ENCODE measurements around the gene ADAMTSL3. TPM values are rescaled to one million over a fixed set of nuclear protein-coding genes. Genes with fewer than 3 reads are reported as not detected.

ADAMTSL3 gene
- polyA plus RNA-seq, 1 of the 3 experiments (the other 2 are of a cell fraction): 0.02 TPM

DNA sequence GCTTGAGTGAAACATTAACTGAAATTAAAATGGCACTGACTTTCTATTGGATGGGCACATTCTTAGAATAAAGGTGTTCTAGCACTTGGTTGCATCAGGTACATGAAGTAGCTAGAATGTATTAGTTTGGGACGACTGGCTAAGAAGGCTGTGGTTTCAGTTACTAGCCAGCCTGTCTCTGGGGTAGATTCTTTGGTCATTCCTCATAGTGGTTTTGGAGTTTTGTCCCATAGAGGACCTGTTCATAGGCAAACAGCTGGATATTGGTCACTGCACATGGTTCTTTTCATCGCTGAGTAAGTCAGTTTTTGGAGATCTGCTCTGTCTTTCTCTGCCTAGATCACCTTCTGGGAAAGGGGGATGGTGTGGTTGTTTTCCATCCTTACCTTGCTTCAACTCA lies 55.3 kb downstream of the ADAMTSL3 start:
- Histone ChIP-seq H2AFZ (ENCODE audit: low read depth) (no peak overlapping the region), H3K9me2 (no peaks in the 10 kb centered on the region), H4K20me1 (ENCODE audit: insufficient read depth) (no peaks in the 10 kb centered on the region), H3K4me3 (ENCODE audit: low read depth in 2 of 2, low read length in 1 of 2) (no peak overlapping the region), H3K4me2 (no peak overlapping the region), H3K79me2 (ENCODE audit: insufficient read depth) (no peaks in the 10 kb centered on the region), H3K27ac (ENCODE audit: low read depth in 2 of 2, low read length in 1 of 2) (no peak overlapping the region), H3K9me3 (no peaks in the 10 kb centered on the region), H3K36me3 (replicated peaks in 1 of 2; ENCODE audit: control insufficient read depth in 1 of 2, insufficient read depth in 2 of 2, low read length in 1 of 2) (no peaks in the 10 kb centered on the region), H3K4me1 (ENCODE audit: control insufficient read depth in 1 of 2, insufficient read depth in 2 of 2, low read depth in 1 of 2, low read length in 1 of 2) (no peaks in the 10 kb centered on the region), H3F3A (replicated peaks; ENCODE audit: insufficient read depth) (no peaks in the 10 kb centered on the region), H3K27me3 (ENCODE audit: insufficient read depth) (no peaks in the 10 kb centered on the region), H3K9ac (no peak overlapping the region)
- TF ChIP-seq, protein P1, sequence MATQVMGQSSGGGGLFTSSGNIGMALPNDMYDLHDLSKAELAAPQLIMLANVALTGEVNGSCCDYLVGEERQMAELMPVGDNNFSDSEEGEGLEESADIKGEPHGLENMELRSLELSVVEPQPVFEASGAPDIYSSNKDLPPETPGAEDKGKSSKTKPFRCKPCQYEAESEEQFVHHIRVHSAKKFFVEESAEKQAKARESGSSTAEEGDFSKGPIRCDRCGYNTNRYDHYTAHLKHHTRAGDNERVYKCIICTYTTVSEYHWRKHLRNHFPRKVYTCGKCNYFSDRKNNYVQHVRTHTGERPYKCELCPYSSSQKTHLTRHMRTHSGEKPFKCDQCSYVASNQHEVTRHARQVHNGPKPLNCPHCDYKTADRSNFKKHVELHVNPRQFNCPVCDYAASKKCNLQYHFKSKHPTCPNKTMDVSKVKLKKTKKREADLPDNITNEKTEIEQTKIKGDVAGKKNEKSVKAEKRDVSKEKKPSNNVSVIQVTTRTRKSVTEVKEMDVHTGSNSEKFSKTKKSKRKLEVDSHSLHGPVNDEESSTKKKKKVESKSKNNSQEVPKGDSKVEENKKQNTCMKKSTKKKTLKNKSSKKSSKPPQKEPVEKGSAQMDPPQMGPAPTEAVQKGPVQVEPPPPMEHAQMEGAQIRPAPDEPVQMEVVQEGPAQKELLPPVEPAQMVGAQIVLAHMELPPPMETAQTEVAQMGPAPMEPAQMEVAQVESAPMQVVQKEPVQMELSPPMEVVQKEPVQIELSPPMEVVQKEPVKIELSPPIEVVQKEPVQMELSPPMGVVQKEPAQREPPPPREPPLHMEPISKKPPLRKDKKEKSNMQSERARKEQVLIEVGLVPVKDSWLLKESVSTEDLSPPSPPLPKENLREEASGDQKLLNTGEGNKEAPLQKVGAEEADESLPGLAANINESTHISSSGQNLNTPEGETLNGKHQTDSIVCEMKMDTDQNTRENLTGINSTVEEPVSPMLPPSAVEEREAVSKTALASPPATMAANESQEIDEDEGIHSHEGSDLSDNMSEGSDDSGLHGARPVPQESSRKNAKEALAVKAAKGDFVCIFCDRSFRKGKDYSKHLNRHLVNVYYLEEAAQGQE (IDR thresholded peaks at IDR 0.05; ENCODE audit: low read depth, low read length): no peak
- TF ChIP-seq CTCF (IDR thresholded peaks at IDR 0.05) (no peak), IRF3 (IDR thresholded peaks at IDR 0.05; ENCODE audit: low read depth, low read length) (no peak), CHD2 (IDR thresholded peaks at IDR 0.05; ENCODE audit: low read length, partially characterized antibody) (no peak), RFX5 (IDR thresholded peaks at IDR 0.05; ENCODE audit: low read length) (no peak)
- TF ChIP-seq, protein P2, sequence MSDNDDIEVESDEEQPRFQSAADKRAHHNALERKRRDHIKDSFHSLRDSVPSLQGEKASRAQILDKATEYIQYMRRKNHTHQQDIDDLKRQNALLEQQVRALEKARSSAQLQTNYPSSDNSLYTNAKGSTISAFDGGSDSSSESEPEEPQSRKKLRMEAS (IDR thresholded peaks at IDR 0.05; ENCODE audit: low read depth): no peak
- 0% methylated on average over 2 of the region's 2 CpGs for WGBS (ENCODE audit: low lambda C conversion rate)
- ChIA-PET POLR2A (no interaction called here), CTCF (interaction anchor here (1.0 kb wide), 1 partner anchor 461 kb away, joined by 3 read pairs; no protein-coding TSS in a partner anchor)
- no peak for DNase-seq

- Histone ChIP-seq H3K4me3 (ENCODE audit: low read depth in 2 of 2, low read length in 1 of 2) (no peak overlapping the region), H2AFZ (ENCODE audit: low read depth) (no peak overlapping the region), H3K9ac (no peak overlapping the region), H3K9me2 (no peaks in the 10 kb centered on the region), H3K79me2 (ENCODE audit: insufficient read depth) (no peaks in the 10 kb centered on the region), H4K20me1 (ENCODE audit: insufficient read depth) (no peaks in the 10 kb centered on the region), H3K4me2 (no peak overlapping the region), H3K27ac (ENCODE audit: low read depth in 2 of 2, low read length in 1 of 2) (no peak overlapping the region), H3F3A (replicated peaks; ENCODE audit: insufficient read depth) (no peaks in the 10 kb centered on the region), H3K27me3 (ENCODE audit: insufficient read depth) (no peaks in the 10 kb centered on the region), H3K9me3 (no peaks in the 10 kb centered on the region), H3K36me3 (replicated peaks in 1 of 2; ENCODE audit: control insufficient read depth in 1 of 2, insufficient read depth in 2 of 2, low read length in 1 of 2) (no peaks in the 10 kb centered on the region), H3K4me1 (ENCODE audit: control insufficient read depth in 1 of 2, insufficient read depth in 2 of 2, low read depth in 1 of 2, low read length in 1 of 2) (no peaks in the 10 kb centered on the region)
- ChIA-PET CTCF (interaction anchor here (0.6 to 1.0 kb wide), 2 partner anchors 462 to 496 kb away, joined by 3 read pairs; no protein-coding TSS in a partner anchor), POLR2A (no interaction called here)
- WGBS (ENCODE audit: low lambda C conversion rate): 4% methylated on average over 3 of the region's 3 CpGs
- DNase-seq: no peak
- TF ChIP-seq TEAD4 (IDR thresholded peaks at IDR 0.05; ENCODE audit: borderline replicate concordance, insufficient read depth) (no peak), EP300 (IDR thresholded peaks at IDR 0.05; ENCODE audit: borderline replicate concordance in 1 of 2, low read depth in 1 of 2, low read length in 1 of 2) (no peak), SMC3 (IDR thresholded peaks at IDR 0.05; ENCODE audit: low read depth, low read length) (no peak), NRF1 (IDR thresholded peaks at IDR 0.05; ENCODE audit: low read depth, low read length) (no peak), POLR2AphosphoS5 (IDR thresholded peaks at IDR 0.05; ENCODE audit: low read depth, low read length) (no peak), CTCF (IDR thresholded peaks at IDR 0.05) (no peak), JUND (IDR thresholded peaks at IDR 0.05) (no peak), TCF12 (IDR thresholded peaks at IDR 0.05) (no peak), CHD2 (IDR thresholded peaks at IDR 0.05; ENCODE audit: low read length, partially characterized antibody) (no peak), FOSL2 (IDR thresholded peaks at IDR 0.05; ENCODE audit: borderline replicate concordance, low read depth) (no peak), TAF1 (IDR thresholded peaks at IDR 0.05; ENCODE audit: borderline replicate concordance, low read depth, low read length) (no peak)
- TF ChIP-seq, protein P2 (IDR thresholded peaks at IDR 0.05; ENCODE audit: low read depth): no peak
- TF ChIP-seq, protein P3, sequence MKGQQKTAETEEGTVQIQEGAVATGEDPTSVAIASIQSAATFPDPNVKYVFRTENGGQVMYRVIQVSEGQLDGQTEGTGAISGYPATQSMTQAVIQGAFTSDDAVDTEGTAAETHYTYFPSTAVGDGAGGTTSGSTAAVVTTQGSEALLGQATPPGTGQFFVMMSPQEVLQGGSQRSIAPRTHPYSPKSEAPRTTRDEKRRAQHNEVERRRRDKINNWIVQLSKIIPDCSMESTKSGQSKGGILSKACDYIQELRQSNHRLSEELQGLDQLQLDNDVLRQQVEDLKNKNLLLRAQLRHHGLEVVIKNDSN (IDR thresholded peaks at IDR 0.05; ENCODE audit: borderline replicate concordance, low read depth): no peak
Measured at GRCh38 chr15:83709811-83710210, 55.9 kb downstream of the ADAMTSL3 start.

Data from SK-N-SH (cell line).